HG03378 (cell line): ENCODE data around the gene HTR3C.
"Not testable (repeated sequence)": the region's sequence is repeated elsewhere in the genome, so short reads cannot be mapped to it uniquely, and the experiment has no call there.

Experiments
- ATAC-seq: cut with Tn5 transposase; IDR thresholded peaks from one replicate; pipeline ENCODE4 v1.9.1; 2021; ENCODE audit warnings: mild to moderate bottlenecking, moderate library complexity; ENCODE audit not compliant: unreplicated experiment

HTR3C gene

GRCh38 chr3:184030536-184030935, 22.3 kb upstream of the HTR3C start:
- ATAC-seq = no peak

- no peak for ATAC-seq
These were observed 21.6 kb upstream of the HTR3C start, which contains the start of gene HTR3D for GRCh38 chr3:184031187-184031792. HTR3D (plus strand) TSS chr3:184031742; CDS start chr3:184031742, 0 bp downstream.

- no peak for ATAC-seq
These were observed 15.0 kb upstream of the HTR3C start for GRCh38 chr3:184037816-184038215.

GRCh38 chr3:184038307-184038706, 14.5 kb upstream of the HTR3C start:
- not testable (repeated sequence) for ATAC-seq

GRCh38 chr3:184039414-184039813, 13.4 kb upstream of the HTR3C start:
- ATAC-seq = no peak

- ATAC-seq = no peak
These were observed 12.8 kb upstream of the HTR3C start for GRCh38 chr3:184040010-184040409.

GRCh38 chr3:184042617-184043016, 10.2 kb upstream of the HTR3C start:
- ATAC-seq = no peak

GRCh38 chr3:184045995-184046394, 6.9 kb upstream of the HTR3C start:
- ATAC-seq = no peak

GRCh38 chr3:184050217-184050847, 2.5 kb upstream of the HTR3C start:
- ATAC-seq = no peak

GRCh38 chr3:184058029-184058428, 5.2 kb downstream of the HTR3C start:
- ATAC-seq = no peak

GRCh38 chr3:184059424-184059823, 6.6 kb downstream of the HTR3C start:
- ATAC-seq = no peak

GRCh38 chr3:184062637-184063036, 9.8 kb downstream of the HTR3C start:
- no peak for ATAC-seq

GRCh38 chr3:184066211-184066610, 13.4 kb downstream of the HTR3C start:
- ATAC-seq = no peak

- ATAC-seq = no peak
These were observed 14.8 kb downstream of the HTR3C start for GRCh38 chr3:184067573-184068055.

GRCh38 chr3:184068344-184068743, 15.5 kb downstream of the HTR3C start:
- ATAC-seq = no peak

- ATAC-seq = not testable (repeated sequence)
These were observed 18.3 kb downstream of the HTR3C start for GRCh38 chr3:184071142-184071541.

- no peak for ATAC-seq
These were observed 20.8 kb downstream of the HTR3C start for GRCh38 chr3:184073621-184074020.

GRCh38 chr3:184075901-184076300, 23.1 kb downstream of the HTR3C start:
- ATAC-seq = no peak

GRCh38 chr3:184077881-184078280, 25.0 kb downstream of the HTR3C start:
- ATAC-seq = no peak

- ATAC-seq = no peak
These were observed 26.0 kb downstream of the HTR3C start for GRCh38 chr3:184078851-184079250.

GRCh38 chr3:184081116-184081830, 28.4 kb downstream of the HTR3C start:
- ATAC-seq = no peak

GRCh38 chr3:184082034-184082433, 29.2 kb downstream of the HTR3C start:
- ATAC-seq = no peak
